H1 (cell line): Measurements from ENCODE around the gene CACNA1B. TPM values are rescaled to one million over a fixed set of nuclear protein-coding genes. Genes with fewer than 3 reads are reported as not detected.

Experiments used
- ATF3 ChIP-seq: IDR thresholded peaks from 2 replicates; pipeline ENCODE4 v1.6.1; 2011; ENCODE audit warnings: low read depth, mild to moderate bottlenecking, low read length; ENCODE audit not compliant: insufficient read depth
- CHD1 ChIP-seq: IDR thresholded peaks from 2 replicates; pipeline ENCODE4 v1.6.1; 2012; ENCODE audit warnings: low read depth, low read length, improper control_type of control experiment
- KDM5A ChIP-seq: fragments of 200-600 bp; IDR thresholded peaks from 2 replicates; pipeline ENCODE4 v1.7.1; 2012; ENCODE audit warnings: mild to moderate bottlenecking, low read length, inconsistent platforms, mixed read lengths
- MAFK ChIP-seq: IDR thresholded peaks from 2 replicates; pipeline ENCODE4 v1.6.1; 2012; ENCODE audit warnings: low read depth, mild to moderate bottlenecking, improper control_type of control experiment, low read length
- RAD21 ChIP-seq, 2 experiments: IDR thresholded peaks in 1 of 2; conservative IDR thresholded peaks in 1 of 2; 2 replicates each; pipeline ENCODE4 v1.6.1; 2011; ENCODE audit warnings: low read depth in 2 of 2, low read length in 2 of 2, improper control_type of control experiment in 1 of 2, inconsistent platforms in 1 of 2, mild to moderate bottlenecking in 1 of 2, moderate library complexity in 1 of 2
- polyA plus RNA-seq, 7 experiments: library from polyadenylated mRNA; depleted of rRNA in 3 of 7; stranded (reverse) in 5 of 7; unstranded in 2 of 7; fragments of >200 nt in 5 of 7; fragments of 200-250 nt in 2 of 7; gene quantifications; 1 replicate in 5 of 7; 2 replicates in 1 of 7; 4 replicates in 1 of 7; pipeline versions ENCODE4 v1.2.1 to v1.2.3, GENCODE V29; 2011 to 2013; ENCODE audit warnings: missing spikeins in 2 of 7, mixed read lengths in 2 of 7
- total RNA-seq: library from RNA; stranded (reverse); fragmentation: NEBNext Ultra II Directional; extraction: Animal tissue kit (Norgen Biotek cat#: 25700); gene quantifications from 2 replicates; pipeline ENCODE4 v1.2.1, GENCODE V29; 2021

CACNA1B gene
- total and polyA plus RNA-seq, 2 of the 8 experiments (the other 6 are each of a cell fraction or from before 2014, with no cell fraction given) = 1.5 to 5.7 TPM

DNA sequence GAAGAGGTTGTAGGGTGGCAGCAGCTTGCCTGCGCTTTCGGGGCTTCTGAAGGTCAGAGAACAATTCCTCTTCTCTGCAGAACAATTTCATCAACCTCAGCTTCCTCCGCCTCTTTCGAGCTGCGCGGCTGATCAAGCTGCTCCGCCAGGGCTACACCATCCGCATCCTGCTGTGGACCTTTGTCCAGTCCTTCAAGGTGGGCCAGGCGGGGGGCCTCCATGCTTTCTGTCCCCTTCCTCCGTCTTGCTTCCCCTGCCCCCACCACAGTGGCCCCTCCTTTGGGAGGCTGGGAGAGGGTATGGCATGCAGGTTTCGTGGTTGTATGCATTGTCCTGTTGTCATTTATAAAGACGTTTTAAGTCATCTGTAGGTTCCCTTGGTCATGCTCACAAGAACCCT lies 195.8 kb downstream of the CACNA1B start (continued):
- no peak for TF ChIP-seq KDM5A
- no peak for TF ChIP-seq RAD21 (IDR thresholded peaks at IDR 0.05 in 1 of 2, conservative IDR thresholded peaks at IDR 0.05 in 1 of 2; ENCODE audit: low read depth in 2 of 2, low read length in 2 of 2)
- TF ChIP-seq MAFK = no peak
- no peak for TF ChIP-seq ATF3
- TF ChIP-seq CHD1 = no peak
